ENCODE measurements around the gene KANSL1. TPM values are rescaled to one million over a fixed set of nuclear protein-coding genes. Genes with fewer than 3 reads are reported as not detected.

KANSL1 gene
- total and polyA plus RNA-seq, 2 experiments from 2014 or later, result 37.3 to 84.3 TPM

GRCh38 chr17:46120078-46120477 lies 73.2 kb downstream of the KANSL1 start:
- Histone ChIP-seq H2AFZ (no peak overlapping the region), H3K27ac (no peak overlapping the region), H4K20me1 (ENCODE audit: insufficient read depth, poor library complexity, severe bottlenecking) (peaks cover 98% of the 10 kb centered on the region), H3K9me3 (ENCODE audit: low read depth) (no peaks in the 10 kb centered on the region), H3K4me3 (no peak overlapping the region), H3K27me3 (no peaks in the 10 kb centered on the region), H3K4me2 (no peak overlapping the region), H3K36me3 (replicated peaks; ENCODE audit: insufficient read depth, low read depth) (no peaks in the 10 kb centered on the region), H3K79me2 (peaks cover 99% of the 10 kb centered on the region), H3K9me2 (replicated peaks; ENCODE audit: insufficient read depth) (no peaks in the 10 kb centered on the region), H3K4me1 (ENCODE audit: insufficient read depth) (no peaks in the 10 kb centered on the region)
- TF ChIP-seq EZH2 (IDR thresholded peaks at IDR 0.05; ENCODE audit: borderline replicate concordance), result no peak
- TF ChIP-seq EZH2phosphoT487 (IDR thresholded peaks at IDR 0.05; ENCODE audit: low read depth, severe bottlenecking, unreplicated experiment), result no peak
- TF ChIP-seq CTCF (IDR thresholded peaks at IDR 0.05; ENCODE audit: poor library complexity), result no peak
- no peak for DNase-seq (ENCODE audit: low spot score)

- 84% methylated on average over 5 of the region's 5 CpGs for WGBS (ENCODE audit: low lambda C conversion rate, missing lambda C conversion rate)
- no peak overlapping the region for H3K27ac ChIP-seq
- H3K27me3 ChIP-seq, result no peaks in the 10 kb centered on the region
- H3K79me2 ChIP-seq, result peaks cover 100% of the 10 kb centered on the region
- H3K4me1 ChIP-seq (ENCODE audit: insufficient read depth), result no peaks in the 10 kb centered on the region
- no peaks in the 10 kb centered on the region for H3K9me3 ChIP-seq (ENCODE audit: low read depth)
- H3K9me2 ChIP-seq (replicated peaks; ENCODE audit: insufficient read depth), result no peaks in the 10 kb centered on the region
- TF ChIP-seq EZH2phosphoT487 (IDR thresholded peaks at IDR 0.05; ENCODE audit: low read depth, severe bottlenecking, unreplicated experiment) (no peak), CTCF (IDR thresholded peaks at IDR 0.05; ENCODE audit: poor library complexity) (no peak), EZH2 (IDR thresholded peaks at IDR 0.05; ENCODE audit: borderline replicate concordance) (no peak)
- no peak for DNase-seq (ENCODE audit: low spot score)
- H2AFZ ChIP-seq, result no peak overlapping the region
- H3K36me3 ChIP-seq (replicated peaks; ENCODE audit: insufficient read depth, low read depth), result no peaks in the 10 kb centered on the region
- H3K4me3 ChIP-seq, result no peak overlapping the region
- no peak overlapping the region for H3K4me2 ChIP-seq
- peaks cover 100% of the 10 kb centered on the region for H4K20me1 ChIP-seq (ENCODE audit: insufficient read depth, poor library complexity, severe bottlenecking)
These were observed 74.3 kb downstream of the KANSL1 start for GRCh38 chr17:46118964-46119363.

- H4K20me1 ChIP-seq (ENCODE audit: insufficient read depth, poor library complexity, severe bottlenecking), result peaks cover 100% of the 10 kb centered on the region
- no peaks in the 10 kb centered on the region for H3K9me2 ChIP-seq (replicated peaks; ENCODE audit: insufficient read depth)
- H3K4me2 ChIP-seq, result no peak overlapping the region
- H2AFZ ChIP-seq, result no peak overlapping the region
- no peaks in the 10 kb centered on the region for H3K9me3 ChIP-seq (ENCODE audit: low read depth)
- H3K27me3 ChIP-seq, result no peaks in the 10 kb centered on the region
- peaks cover 100% of the 10 kb centered on the region for H3K79me2 ChIP-seq
- H3K27ac ChIP-seq, result no peak overlapping the region
- H3K36me3 ChIP-seq (replicated peaks; ENCODE audit: insufficient read depth, low read depth), result no peaks in the 10 kb centered on the region
- H3K4me3 ChIP-seq, result no peak overlapping the region
- H3K4me1 ChIP-seq (ENCODE audit: insufficient read depth), result no peaks in the 10 kb centered on the region
- 22% methylated on average over 5 of the region's 5 CpGs for WGBS (ENCODE audit: low lambda C conversion rate, missing lambda C conversion rate)
- DNase-seq (ENCODE audit: low spot score), result no peak
- TF ChIP-seq CTCF (IDR thresholded peaks at IDR 0.05; ENCODE audit: poor library complexity) (no peak), EZH2phosphoT487 (IDR thresholded peaks at IDR 0.05; ENCODE audit: low read depth, severe bottlenecking, unreplicated experiment) (no peak), EZH2 (IDR thresholded peaks at IDR 0.05; ENCODE audit: borderline replicate concordance) (no peak)
These were observed 75.2 kb downstream of the KANSL1 start for GRCh38 chr17:46117850-46118696.

Data from hepatocyte (in vitro differentiated cells).